ENCODE measurements around the gene WWP2.
"Not testable (repeated sequence)": the region's sequence is repeated elsewhere in the genome, so short reads cannot be mapped to it uniquely, and the experiment has no call there.

WWP2 gene

GRCh38 chr16:69951017-69951671, 189.0 kb downstream of the WWP2 start, which contains the start of gene CLEC18A:
Gene CLEC18A (plus strand): TSS chr16:69951334. CDS start chr16:69951367, 33 bp downstream.
- not testable (repeated sequence) for DNase-seq

DNA sequence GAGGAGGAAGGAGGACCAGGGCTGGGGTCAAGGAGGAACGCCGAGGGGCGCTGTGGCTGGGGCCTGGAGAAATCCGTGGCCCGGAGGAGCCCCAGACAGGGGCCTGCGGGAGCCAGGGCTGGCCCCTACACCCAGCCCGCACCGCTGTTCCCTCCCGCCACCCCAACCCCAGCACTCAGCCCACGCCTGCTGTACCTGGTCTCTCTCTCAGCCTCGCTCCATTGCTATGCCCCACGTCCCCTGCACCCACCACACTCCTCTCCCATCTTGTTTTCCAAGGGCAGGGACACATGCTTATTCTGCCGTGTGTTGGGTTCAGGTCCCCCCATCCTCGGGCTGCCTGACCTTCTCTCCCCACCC, 189.5 kb downstream of the WWP2 start:
- not testable (repeated sequence) for DNase-seq

DNA sequence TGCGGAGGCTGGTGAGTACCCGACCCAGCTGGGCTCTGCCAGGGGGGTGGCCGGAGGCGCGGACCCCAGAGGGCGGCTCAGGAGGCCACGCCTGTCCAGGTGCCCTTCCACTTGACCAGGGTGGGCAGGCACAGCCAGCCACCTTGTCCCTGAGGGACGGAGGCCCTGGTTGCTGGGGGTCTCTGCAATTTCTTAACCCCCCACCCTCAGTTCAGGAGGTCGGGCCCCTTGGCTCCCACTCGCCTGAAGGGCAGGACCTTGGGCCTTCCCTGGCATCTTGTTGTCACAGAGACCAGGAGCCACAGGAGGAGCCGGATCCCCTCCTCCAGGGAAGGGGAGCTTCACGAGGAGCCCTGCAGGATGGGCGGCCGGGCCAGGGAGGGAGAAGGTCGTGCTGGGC, 190.0 kb downstream of the WWP2 start:
- not testable (repeated sequence) for DNase-seq

- not testable (repeated sequence) for DNase-seq
These were observed 190.6 kb downstream of the WWP2 start for GRCh38 chr16:69952572-69953355.

GRCh38 chr16:69954241-69954640, 192.1 kb downstream of the WWP2 start:
- not testable (repeated sequence) for DNase-seq

GRCh38 chr16:69963312-69963711, 201.2 kb downstream of the WWP2 start:
- not testable (repeated sequence) for DNase-seq

GRCh38 chr16:69964960-69965660, 203.0 kb downstream of the WWP2 start:
- DNase-seq: not testable (repeated sequence)

GRCh38 chr16:69965661-69966054, 203.5 kb downstream of the WWP2 start:
- not testable (repeated sequence) for DNase-seq

DNA sequence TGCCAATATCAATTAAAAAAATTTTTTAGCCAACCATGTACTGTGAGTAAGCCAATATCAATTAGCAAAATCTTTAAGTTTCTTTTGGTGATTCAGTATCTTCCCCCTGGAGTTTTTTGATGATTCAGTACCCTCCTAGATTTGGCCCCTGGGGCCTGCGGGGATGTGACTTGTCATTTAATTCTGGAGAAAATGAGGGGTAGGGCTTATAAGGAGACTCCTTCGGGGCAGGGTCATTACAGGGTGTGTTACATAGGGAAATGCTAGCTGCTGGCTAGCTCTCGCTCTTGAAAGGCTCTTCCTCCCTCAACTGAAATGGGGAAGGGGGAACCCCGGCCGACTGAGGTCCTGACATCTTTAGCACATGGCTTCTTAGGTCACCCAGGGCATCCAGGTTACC, 205.6 kb downstream of the WWP2 start:
- DNase-seq: not testable (repeated sequence)

- DNase-seq: not testable (repeated sequence)
These were observed 206.0 kb downstream of the WWP2 start for GRCh38 chr16:69968125-69968524.

GRCh38 chr16:69969657-69970056, 207.5 kb downstream of the WWP2 start:
- not testable (repeated sequence) for DNase-seq

- DNase-seq: not testable (repeated sequence)
These were observed 210.0 kb downstream of the WWP2 start for GRCh38 chr16:69972120-69972519.

DNA sequence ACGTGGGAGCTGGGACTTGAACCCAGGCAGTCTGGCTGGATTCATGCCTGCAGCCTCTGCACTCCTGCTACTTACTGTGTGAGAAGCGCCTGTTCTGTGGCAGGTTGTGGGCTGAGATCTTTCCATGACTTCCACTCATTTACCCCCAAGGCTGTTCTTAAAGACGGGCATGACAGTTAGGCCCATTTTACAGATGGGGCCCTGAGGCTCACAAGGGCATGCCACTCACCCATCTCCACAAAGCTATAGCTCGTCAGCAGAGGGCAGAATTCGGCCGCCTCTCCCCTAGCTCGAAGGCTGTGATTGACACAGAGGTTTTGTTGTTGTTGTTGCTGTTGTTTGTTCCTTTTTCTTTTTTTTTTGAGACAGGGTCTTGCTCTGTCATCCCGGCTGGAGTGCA, 210.8 kb downstream of the WWP2 start:
- DNase-seq: not testable (repeated sequence)

DNA sequence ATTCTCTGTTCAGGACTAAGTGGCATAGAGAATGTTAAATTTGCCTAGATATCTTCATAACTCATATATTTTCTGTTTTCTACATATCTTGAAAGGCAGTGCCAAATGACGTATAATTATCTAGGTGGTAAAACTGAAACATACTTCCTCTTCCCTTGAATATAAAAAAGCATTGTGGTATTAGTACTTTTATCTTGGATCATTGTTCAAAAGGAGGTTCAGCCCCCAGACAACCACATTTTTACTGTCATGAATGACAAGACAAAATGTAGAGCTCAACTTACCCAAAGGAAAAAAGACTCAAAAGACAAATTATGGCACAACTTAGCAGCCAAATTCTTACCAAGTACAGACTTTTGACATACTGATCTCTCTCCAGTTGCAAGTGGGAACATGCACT, 223.1 kb downstream of the WWP2 start:
- DNase-seq: not testable (repeated sequence)
